Measurements from ENCODE around the gene TFPI. TPM values are rescaled to one million over a fixed set of nuclear protein-coding genes. Genes with fewer than 3 reads are reported as not detected.
A peak's percentile ranks its signal among the peaks of the same experiment; 100 is the strongest.

The TFPI gene
- total and polyA plus RNA-seq, 2 experiments from 2014 or later: 6.6 to 8.8 TPM

- Histone ChIP-seq H3K9me3 (ENCODE audit: low read depth) (no peaks in the 10 kb centered on the region), H3K36me3 (no peaks in the 10 kb centered on the region), H3K4me1 (ENCODE audit: low read depth) (peaks cover 3% of the 10 kb centered on the region), H3K4me3 (peak overlapping the region; percentile 17), H3K27me3 (no peaks in the 10 kb centered on the region), H3K27ac (no peak overlapping the region)
- peak in 1 of 2 donors; percentile 75 for DNase-seq (ENCODE audit: low read depth in 1 of 2, low spot score in 1 of 2)
- no peak for TF ChIP-seq CTCF (IDR thresholded peaks at IDR 0.05; ENCODE audit: low read depth, low read length)
Measured at GRCh38 chr2:187552828-187553681, 1.2 kb downstream of the TFPI start.

GRCh38 chr2:187552381-187552780 lies 1.9 kb downstream of the TFPI start:
- Histone ChIP-seq H3K9me3 (ENCODE audit: low read depth) (no peaks in the 10 kb centered on the region), H3K4me3 (no peak overlapping the region), H3K4me1 (ENCODE audit: low read depth) (peaks cover 3% of the 10 kb centered on the region), H3K27ac (no peak overlapping the region), H3K36me3 (no peaks in the 10 kb centered on the region), H3K27me3 (no peaks in the 10 kb centered on the region)
- DNase-seq (ENCODE audit: low read depth in 1 of 2, low spot score in 1 of 2): no peak
- TF ChIP-seq CTCF (IDR thresholded peaks at IDR 0.05; ENCODE audit: low read depth, low read length): no peak

GRCh38 chr2:187550857-187551256 lies 3.4 kb downstream of the TFPI start:
- Histone ChIP-seq H3K9me3 (ENCODE audit: low read depth) (no peaks in the 10 kb centered on the region), H3K27me3 (no peaks in the 10 kb centered on the region), H3K4me1 (ENCODE audit: low read depth) (peaks cover 3% of the 10 kb centered on the region), H3K27ac (no peak overlapping the region), H3K4me3 (no peak overlapping the region), H3K36me3 (no peaks in the 10 kb centered on the region)
- TF ChIP-seq CTCF (IDR thresholded peaks at IDR 0.05; ENCODE audit: low read depth, low read length): no peak
- DNase-seq (ENCODE audit: low read depth in 1 of 2, low spot score in 1 of 2): no peak

- Histone ChIP-seq H3K27ac (no peak overlapping the region), H3K4me3 (no peak overlapping the region), H3K27me3 (no peaks in the 10 kb centered on the region), H3K9me3 (ENCODE audit: low read depth) (no peaks in the 10 kb centered on the region), H3K36me3 (no peaks in the 10 kb centered on the region), H3K4me1 (ENCODE audit: low read depth) (peaks cover 3% of the 10 kb centered on the region)
- TF ChIP-seq CTCF (IDR thresholded peaks at IDR 0.05; ENCODE audit: low read depth, low read length): no peak
- DNase-seq (ENCODE audit: low read depth in 1 of 2, low spot score in 1 of 2): no peak
Measured at GRCh38 chr2:187549951-187550555, 4.2 kb downstream of the TFPI start.

GRCh38 chr2:187549193-187549592 lies 5.0 kb downstream of the TFPI start:
- TF ChIP-seq CTCF (IDR thresholded peaks at IDR 0.05; ENCODE audit: low read depth, low read length): no peak
- no peaks in the 10 kb centered on the region for H3K9me3 ChIP-seq (ENCODE audit: low read depth)
- H3K36me3 ChIP-seq: no peaks in the 10 kb centered on the region
- no peak overlapping the region for H3K4me3 ChIP-seq
- H3K27me3 ChIP-seq: no peaks in the 10 kb centered on the region
- peaks cover 3% of the 10 kb centered on the region for H3K4me1 ChIP-seq (ENCODE audit: low read depth)
- DNase-seq (ENCODE audit: low read depth in 1 of 2, low spot score in 1 of 2): no peak
- no peak overlapping the region for H3K27ac ChIP-seq

All from cardiac muscle cell (in vitro differentiated cells and primary cell).